HG03439 (cell line): Measurements from ENCODE around the gene NIT1.

ENCODE experiments used
- ATAC-seq: cut with Tn5 transposase; IDR thresholded peaks from one replicate; pipeline ENCODE4 v1.9.1; 2021; ENCODE audit warnings: mild to moderate bottlenecking, moderate library complexity; ENCODE audit not compliant: unreplicated experiment

The NIT1 gene

DNA sequence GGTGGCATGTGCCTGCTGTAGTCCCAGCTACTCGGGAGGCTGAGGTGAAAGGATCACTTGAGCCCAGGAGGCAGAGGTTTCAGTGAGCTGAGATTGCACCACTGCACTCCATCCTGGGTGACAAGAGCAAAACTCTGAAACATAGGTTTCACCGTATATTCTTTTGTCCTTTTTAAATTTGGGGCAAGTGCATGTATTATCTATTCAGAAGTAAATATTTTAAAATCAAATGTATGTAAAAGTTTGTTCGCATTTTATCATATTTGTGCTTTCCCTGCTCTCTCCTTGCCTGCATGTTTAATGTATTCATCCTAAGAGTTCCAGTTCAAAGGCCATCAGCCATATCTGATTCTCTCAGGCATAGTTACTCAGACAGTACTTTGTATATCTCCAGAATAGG, 27.9 kb downstream of the NIT1 start:
- no peak for ATAC-seq

DNA sequence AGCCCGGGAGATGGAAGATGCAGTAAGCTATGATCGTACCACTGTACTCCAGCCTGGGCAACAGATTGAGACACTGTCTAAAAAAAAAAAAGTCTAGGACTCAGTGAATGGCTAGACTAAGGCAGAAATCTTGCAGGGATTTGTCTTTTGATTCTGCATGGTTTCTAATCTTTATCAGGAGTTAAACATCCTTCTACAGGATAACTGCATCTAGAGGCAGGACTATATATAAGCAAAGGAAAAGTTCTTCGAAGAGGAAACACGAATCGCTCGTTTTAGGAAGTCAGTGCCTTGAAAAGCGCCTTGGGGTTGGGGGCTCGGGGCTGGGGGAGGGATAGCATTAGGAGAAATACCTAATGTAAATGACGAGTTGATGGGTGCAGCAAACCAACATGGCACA, 35.3 kb downstream of the NIT1 start:
- ATAC-seq: no peak

DNA sequence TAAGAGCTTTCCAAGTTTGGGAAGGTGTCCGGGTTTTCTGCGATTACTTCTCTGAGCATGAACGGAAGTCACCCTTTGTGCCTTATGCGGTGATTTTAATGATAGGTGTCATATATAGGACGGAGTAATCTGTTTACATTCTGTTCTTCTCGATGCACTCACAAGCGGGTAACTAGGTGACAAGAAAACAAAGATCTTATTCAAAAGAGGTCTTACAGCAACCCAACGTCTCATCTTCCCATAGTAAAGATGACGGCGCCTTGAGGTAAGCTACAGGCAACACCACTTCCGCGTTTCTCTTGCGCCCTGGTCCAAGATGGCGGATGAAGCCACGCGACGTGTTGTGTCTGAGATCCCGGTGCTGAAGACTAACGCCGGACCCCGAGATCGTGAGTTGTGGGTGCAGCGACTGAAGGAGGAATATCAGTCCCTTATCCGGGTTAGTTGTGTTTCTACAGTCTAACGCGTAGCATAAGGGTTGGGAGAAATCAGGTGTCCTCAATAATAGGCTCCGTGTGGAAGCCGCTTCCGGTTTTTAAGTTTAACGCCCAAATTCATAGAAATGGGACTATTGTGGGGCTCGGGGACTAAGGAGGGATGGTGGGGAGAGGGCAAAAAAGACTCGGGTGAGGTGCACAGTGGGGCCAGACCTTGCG, 35.9 kb downstream of the NIT1 start, which contains the start of gene UFC1:
TSS of gene UFC1 (plus strand) at position 297 of the 656 bp plus-strand sequence. CDS start at position 317, 20 bp downstream.
- peak; percentile 76 for ATAC-seq

DNA sequence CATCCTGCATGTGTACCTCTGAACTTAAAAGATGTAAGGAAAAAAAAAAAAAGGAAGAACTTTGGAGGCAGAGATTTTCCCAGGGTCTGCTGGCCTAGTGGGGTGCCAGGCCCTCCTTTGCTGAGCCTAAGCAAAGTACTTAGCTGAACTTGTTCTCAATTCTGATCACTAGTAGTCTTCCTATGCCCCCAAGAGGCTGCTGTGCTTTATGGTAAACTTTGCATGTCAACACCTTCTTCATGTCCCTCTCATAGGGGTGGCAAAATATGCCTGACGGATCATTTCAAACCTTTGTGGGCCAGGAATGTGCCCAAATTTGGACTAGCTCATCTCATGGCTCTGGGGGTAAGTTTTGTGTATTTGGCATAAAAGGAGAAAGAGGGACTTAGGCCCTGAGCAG, 40.0 kb downstream of the NIT1 start:
- ATAC-seq: no peak

DNA sequence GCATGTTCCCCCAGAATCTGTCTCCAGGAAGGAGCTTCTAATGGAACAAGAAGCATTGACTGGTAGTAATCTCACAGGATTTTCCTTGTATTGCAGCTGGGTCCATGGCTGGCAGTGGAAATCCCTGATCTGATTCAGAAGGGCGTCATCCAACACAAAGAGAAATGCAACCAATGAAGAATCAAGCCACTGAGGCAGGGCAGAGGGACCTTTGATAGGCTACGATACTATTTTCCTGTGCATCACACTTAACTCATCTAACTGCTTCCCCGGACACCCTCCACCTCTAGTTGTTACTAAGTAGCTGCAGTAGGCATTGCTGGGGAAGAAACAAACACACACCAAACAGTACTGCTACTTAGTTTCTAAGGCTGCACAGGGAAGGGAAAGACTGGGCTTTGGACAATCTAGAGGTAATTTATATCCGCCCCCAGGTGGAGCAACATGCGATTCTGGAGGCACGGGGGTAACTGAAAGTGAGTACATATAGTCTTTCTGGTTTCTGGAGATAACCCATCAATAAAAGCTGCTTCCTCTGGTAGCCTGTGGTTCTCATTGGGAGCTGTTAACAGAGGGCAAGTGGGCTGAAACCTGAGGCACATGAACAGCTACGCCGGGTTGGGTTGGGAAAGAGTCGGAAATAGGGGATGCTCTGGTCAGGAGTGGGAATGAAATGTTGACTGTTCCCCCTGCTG, 40.6 kb downstream of the NIT1 start:
- no peak for ATAC-seq

DNA sequence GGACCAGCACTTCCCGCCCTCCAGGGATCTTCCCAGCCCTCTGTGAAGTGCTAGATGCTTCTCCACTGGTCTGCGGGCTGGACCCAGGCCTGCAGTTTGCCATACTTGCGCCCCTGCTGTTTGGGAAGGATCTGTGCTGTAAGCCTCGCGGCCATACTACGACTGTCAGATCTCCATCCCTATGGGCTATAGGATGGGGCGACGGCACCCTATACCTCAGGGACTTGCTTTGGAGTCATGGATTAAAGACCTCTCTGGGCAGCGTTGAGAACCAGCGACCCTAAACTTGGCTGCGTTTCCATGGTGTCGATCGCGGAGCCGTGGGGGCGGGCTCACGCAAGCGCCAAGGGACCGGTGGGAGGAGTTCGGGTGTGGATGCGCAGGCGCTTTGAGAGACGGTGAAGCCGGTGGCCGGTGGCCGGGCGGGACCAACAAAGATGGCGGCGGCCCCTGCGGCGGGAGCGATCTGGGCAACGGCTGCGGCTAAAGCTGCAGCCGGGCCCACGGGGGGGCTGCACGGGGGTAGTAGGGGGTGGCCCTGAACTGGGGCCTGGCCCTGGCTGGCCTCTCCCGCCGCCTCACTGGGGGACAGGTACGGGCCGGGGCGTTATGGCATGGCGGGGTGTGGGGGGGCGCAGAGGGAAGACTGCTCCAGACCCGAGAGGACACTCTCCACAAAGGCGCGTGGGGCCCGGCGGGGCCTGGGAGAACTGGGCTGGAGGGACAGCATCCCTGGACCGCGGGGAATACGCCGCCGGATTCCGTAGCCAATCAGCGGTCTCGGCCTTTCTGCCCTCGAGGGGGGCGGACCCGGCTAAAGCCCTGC, 41.4 kb downstream of the NIT1 start, which contains the start of gene USP21:
TSS of gene USP21 (plus strand) at position 414 of the 826 bp plus-strand sequence. CDS start 1,141 bp downstream, outside the sequence.
- peak; percentile 67 for ATAC-seq

DNA sequence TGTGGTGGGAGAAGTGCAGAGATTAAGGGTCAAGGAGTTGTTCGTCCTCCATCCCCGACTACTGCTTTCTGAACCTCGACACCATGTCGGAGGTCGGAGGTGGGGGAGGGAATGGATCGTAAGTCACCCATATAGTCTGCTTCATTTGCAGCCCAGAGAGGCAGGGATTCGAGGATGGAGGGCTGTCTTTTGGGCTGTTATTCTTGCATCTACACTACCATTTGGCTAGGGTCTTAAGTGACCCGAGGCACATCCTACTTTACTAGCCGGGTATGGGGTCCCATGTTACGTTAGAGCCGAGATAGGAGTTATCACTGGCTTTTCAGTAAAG, 42.0 kb downstream of the NIT1 start:
- ATAC-seq: no peak

DNA sequence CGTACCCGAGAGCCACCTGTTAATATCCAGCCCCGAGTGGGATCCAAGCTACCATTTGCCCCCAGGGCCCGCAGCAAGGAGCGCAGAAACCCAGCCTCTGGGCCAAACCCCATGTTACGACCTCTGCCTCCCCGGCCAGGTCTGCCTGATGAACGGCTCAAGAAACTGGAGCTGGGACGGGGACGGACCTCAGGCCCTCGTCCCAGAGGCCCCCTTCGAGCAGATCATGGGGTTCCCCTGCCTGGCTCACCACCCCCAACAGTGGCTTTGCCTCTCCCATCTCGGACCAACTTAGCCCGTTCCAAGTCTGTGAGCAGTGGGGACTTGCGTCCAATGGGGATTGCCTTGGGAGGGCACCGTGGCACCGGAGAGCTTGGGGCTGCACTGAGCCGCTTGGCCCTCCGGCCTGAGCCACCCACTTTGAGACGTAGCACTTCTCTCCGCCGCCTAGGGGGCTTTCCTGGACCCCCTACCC, 42.8 kb downstream of the NIT1 start:
- no peak for ATAC-seq

DNA sequence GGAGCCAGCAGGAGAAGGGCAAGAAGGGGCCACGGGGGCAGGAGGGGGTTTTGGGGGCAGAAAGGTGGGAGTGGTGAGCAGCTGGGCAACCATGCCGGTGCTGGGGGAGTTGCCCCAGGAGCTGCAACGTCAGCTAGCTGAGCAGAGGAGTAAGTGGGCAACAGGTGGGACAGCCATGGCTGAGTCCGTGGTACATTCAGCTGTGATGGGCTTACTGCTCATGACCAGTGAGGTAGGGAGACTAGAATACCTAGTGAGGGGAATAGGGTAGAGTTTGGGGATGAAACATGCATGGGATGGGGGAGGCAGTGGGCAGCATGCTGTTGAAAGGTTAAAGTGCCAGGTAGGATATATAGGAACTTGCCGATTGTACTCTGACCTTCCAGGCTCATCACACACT, 43.7 kb downstream of the NIT1 start:
- no peak for ATAC-seq

DNA sequence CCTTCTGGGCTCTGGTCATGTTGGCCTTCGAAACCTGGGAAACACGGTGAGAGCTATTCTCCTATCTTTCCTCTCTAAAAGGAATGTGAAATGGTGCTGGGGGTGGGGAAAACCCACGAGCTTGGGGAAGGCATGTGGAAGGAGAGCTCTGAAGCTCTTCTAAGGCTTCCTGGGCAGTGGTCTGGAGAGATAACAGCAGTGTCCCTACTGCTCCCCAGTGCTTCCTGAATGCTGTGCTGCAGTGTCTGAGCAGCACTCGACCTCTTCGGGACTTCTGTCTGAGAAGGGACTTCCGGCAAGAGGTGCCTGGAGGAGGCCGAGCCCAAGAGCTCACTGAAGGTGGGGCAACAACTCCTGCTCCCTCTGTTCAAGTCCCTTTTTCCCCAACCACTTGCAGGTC, 44.1 kb downstream of the NIT1 start:
- no peak for ATAC-seq

DNA sequence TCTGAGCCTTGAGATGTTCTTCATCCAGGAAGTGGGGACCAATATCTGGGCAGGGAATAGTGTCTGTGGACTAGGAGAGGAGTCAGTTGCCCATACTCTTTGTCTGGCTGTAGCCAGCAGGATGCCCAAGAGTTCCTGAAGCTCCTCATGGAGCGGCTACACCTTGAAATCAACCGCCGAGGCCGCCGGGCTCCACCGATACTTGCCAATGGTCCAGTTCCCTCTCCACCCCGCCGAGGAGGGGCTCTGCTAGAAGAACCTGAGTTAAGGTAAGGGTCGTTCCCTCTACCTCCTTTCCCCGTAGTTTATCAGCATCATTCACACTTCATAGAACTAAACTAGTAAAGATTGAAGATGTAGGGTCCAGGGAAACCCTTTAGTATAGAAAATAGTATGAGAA, 44.9 kb downstream of the NIT1 start:
- ATAC-seq: no peak

DNA sequence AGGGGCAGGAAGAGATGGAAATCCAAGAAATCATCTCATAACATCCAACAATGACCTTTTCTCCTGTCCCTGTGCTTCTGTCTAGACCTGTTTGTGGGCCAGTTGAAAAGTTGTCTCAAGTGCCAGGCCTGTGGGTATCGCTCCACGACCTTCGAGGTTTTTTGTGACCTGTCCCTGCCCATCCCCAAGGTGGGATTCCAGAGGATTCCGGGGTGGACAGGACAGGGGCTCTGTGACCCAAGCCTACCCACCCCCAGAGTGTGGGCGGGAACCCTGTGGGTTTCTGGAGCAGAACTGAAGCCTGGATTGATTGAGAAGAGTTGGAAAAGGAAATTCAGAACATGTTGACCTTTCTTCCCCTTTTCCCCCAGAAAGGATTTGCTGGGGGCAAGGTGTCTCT, 45.9 kb downstream of the NIT1 start:
- ATAC-seq: no peak

DNA sequence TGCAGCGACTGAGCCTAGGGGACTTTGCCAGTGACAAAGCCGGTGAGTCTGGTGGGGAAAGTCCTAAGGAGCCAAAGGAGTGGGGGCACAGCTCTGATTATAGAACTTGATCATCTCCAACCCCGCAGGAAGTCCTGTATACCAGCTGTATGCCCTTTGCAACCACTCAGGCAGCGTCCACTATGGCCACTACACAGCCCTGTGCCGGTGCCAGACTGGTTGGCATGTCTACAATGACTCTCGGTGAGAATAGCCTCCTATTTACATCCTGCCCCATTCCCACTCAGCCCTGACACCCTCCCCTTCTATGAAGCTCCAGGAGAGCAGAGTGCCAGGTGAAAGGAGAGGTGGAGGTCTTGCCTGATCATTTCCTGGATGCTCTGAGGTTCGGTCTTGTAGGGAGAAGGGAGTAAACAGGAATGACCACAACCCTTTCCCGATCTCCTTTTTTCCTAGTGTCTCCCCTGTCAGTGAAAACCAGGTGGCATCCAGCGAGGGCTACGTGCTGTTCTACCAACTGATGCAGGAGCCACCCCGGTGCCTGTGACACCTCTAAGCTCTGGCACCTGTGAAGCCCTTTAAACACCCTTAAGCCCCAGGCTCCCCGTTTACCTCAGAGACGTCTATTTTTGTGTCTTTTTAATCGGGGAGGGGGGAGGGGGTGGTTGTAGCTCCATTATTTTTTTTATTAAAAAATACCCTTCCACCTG, 47.2 kb downstream of the NIT1 start:
- ATAC-seq: no peak

DNA sequence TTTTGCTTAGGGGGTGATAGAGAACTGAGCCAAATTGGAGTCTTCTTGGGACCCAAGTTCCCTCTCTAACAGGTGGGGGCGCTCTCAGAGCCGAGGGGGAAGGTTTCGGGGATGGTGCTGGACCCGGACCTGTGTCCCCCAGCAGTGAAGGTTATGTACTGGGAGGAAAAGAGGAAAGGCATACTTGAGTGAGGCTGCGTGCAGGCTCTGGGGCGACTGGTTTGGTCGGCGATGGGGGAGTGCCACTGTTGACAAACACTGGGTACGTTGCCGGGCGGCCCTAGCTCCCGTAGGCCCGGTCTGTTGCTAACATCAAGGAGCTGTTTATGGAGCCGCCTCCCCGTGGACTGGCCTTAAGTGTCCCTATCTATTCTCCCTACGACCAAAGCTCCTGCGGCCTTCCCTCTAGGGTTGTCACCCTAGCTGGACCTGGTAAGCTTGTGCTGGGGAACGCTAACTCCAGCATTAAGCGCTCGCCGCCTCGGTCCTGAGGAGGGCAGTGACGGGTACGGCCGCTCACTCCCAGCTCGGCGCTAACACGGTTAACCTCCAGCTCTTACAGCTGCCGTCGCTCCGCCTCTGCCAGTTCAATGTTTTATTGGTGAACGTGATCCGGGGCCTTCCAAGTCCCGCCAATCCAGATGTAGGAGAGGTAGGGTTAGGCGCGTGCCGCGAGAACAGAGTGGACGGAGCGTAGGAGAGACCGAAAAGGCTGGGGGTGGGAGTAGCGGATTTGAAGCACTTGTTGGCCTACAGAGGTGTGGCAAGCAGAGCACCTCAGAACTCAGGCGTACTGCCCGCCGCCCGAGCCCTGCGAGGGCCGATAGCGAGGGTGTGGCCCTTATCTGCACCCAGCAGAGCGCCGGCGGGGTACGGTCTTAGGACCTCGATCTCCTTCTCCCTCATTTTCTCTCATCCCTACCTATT, 48.1 kb downstream of the NIT1 start, which contains the start of gene PPOX:
TSS of gene PPOX (plus strand) at position 685 of the 927 bp plus-strand sequence. CDS start 422 bp downstream, outside the sequence.
- ATAC-seq: peak; percentile 90

DNA sequence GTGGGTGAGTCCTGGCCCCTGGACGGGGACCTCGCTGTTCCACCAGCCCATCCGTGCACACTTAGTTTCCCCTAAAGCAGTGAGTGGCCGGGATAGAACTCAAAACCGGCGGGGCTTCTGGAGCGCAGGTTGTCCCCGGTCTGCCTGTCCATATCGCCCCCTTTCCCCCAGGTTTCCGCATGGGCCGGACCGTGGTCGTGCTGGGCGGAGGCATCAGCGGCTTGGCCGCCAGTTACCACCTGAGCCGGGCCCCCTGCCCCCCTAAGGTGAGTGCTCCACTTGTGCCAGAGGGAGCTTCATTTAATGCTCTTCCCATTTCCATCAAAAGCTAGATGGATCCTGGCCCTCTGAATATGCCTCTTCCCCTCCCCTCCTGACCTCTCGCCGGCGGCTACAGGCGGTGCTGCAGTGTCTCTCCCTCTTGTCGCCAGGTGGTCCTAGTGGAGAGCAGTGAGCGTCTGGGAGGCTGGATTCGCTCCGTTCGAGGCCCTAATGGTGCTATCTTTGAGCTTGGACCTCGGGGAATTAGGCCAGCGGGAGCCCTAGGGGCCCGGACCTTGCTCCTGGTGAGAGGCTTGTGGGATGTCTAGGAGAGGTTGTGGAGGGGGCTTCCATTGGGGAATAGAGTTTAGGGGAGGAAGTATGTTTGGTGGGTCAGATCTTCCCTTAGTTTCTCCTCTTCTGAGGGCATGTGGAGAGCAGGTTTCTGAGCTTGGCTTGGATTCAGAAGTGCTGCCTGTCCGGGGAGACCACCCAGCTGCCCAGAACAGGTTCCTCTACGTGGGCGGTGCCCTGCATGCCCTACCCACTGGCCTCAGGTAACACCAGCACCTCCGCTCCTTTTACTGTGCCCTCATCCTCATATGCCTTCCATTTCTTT, 49.0 kb downstream of the NIT1 start:
- peak; percentile 0 for ATAC-seq

DNA sequence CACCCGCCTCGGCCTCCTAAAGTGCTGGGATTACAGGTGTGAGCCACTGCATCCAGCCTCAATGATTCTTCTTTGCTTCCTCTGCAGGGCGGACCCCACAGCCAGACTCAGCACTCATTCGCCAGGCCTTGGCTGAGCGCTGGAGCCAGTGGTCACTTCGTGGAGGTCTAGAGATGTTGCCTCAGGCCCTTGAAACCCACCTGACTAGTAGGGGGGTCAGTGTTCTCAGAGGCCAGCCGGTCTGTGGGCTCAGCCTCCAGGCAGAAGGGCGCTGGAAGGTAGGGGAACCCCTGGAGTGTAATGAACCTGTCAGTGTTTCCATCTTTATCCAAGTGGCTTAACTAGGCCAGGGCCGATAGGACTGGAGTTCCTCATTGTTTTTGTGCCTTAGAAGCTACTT, 51.0 kb downstream of the NIT1 start:
- ATAC-seq: no peak
